Loucy (cell line): ENCODE results near the gene SETD3.

ENCODE experiments used
- H2AFZ ChIP-seq: fragments of 200-600 bp; sonication (generic); 2 replicates; pipeline ENCODE4 v1.6.0; 2016; ENCODE audit warnings: antibody characterized with exemption, mild to moderate bottlenecking, low read length, moderate library complexity
- H3F3A ChIP-seq: fragments of 200-600 bp; 2 replicates; pipeline ENCODE4 v1.6.0; 2016; ENCODE audit warnings: antibody characterized with exemption, low read depth, mild to moderate bottlenecking
- H3K27me3 ChIP-seq: fragments of 200-600 bp; sonication (generic); 2 replicates; pipeline ENCODE4 v1.6.1; 2014; ENCODE audit warnings: low read length, mild to moderate bottlenecking; ENCODE audit not compliant: insufficient read depth, poor library complexity, severe bottlenecking
- H3K36me3 ChIP-seq: fragments of 200-600 bp; sonication (generic); 2 replicates; pipeline ENCODE4 v1.6.1; 2016; ENCODE audit warnings: low read length; ENCODE audit not compliant: insufficient read depth
- H3K4me1 ChIP-seq: fragments of 200-600 bp; sonication (generic); 2 replicates; pipeline ENCODE4 v1.5.1; 2014; ENCODE audit warnings: low read length, mild to moderate bottlenecking; ENCODE audit not compliant: insufficient read depth, poor library complexity, severe bottlenecking
- H3K4me2 ChIP-seq: fragments of 200-600 bp; sonication (generic); 2 replicates; pipeline ENCODE4 v1.6.0; 2014; ENCODE audit warnings: antibody characterized with exemption, low read length, low read depth, mild to moderate bottlenecking; ENCODE audit not compliant: poor library complexity, severe bottlenecking
- H3K4me3 ChIP-seq: fragments of 200-600 bp; sonication (generic); 2 replicates; pipeline ENCODE4 v1.5.1; 2014; ENCODE audit warnings: low read length, mild to moderate bottlenecking, mixed read lengths; ENCODE audit not compliant: poor library complexity, severe bottlenecking
- H3K79me2 ChIP-seq: fragments of 200-600 bp; sonication (generic); 2 replicates; pipeline ENCODE4 v1.6.1; 2014; ENCODE audit warnings: low read length; ENCODE audit not compliant: insufficient read depth
- H3K9ac ChIP-seq: fragments of 200-600 bp; sonication (generic); 2 replicates; pipeline ENCODE4 v1.6.0; 2014; ENCODE audit warnings: mild to moderate bottlenecking, low read depth, low read length, moderate library complexity; ENCODE audit not compliant: poor library complexity, severe bottlenecking
- H3K9me2 ChIP-seq: fragments of 200-600 bp; sonication (generic); replicated peaks from 2 replicates; pipeline ENCODE4 v1.6.1; 2016; ENCODE audit warnings: low read depth, low read length, mixed read lengths
- H3K9me3 ChIP-seq: fragments of 200-600 bp; sonication (generic); 2 replicates; pipeline ENCODE4 v1.6.1; 2014; ENCODE audit warnings: mild to moderate bottlenecking, antibody characterized with exemption, low read length, low read depth; ENCODE audit not compliant: insufficient read depth
- H4K20me1 ChIP-seq: fragments of 200-600 bp; sonication (generic); 2 replicates; pipeline ENCODE4 v1.6.0; 2014; ENCODE audit warnings: antibody characterized with exemption, low read length, mild to moderate bottlenecking; ENCODE audit not compliant: insufficient read depth, poor library complexity, severe bottlenecking
- CTCF ChIP-seq: fragments of 200-600 bp; sonication (generic); conservative IDR thresholded peaks from 2 replicates; pipeline ENCODE4 v1.5.1; 2014; ENCODE audit warnings: mild to moderate bottlenecking, antibody characterized with exemption, low read length
- EZH2phosphoT487 ChIP-seq: fragments of 200-600 bp; IDR thresholded peaks from 2 replicates; pipeline ENCODE4 v1.6.1; 2018; ENCODE audit warnings: antibody characterized with exemption, mild to moderate bottlenecking, moderate library complexity, borderline replicate concordance

The SETD3 gene

GRCh38 chr14:99479906-99480869 is at the start of gene SETD3:
TSS of gene SETD3 (minus strand) at chr14:99480859. CDS start at chr14:99465805, 15,054 bp downstream.
- no peaks in the 10 kb centered on the region for H3F3A ChIP-seq

GRCh38 chr14:99529899-99530298 is 49.2 kb upstream of the SETD3 start:
- no peaks in the 10 kb centered on the region for H3K36me3 ChIP-seq
- H3K4me1 ChIP-seq = no peaks in the 10 kb centered on the region
- no peak overlapping the region for H3K4me2 ChIP-seq
- H2AFZ ChIP-seq = no peak overlapping the region
- TF ChIP-seq CTCF (peak; percentile 26), EZH2phosphoT487 (no peak)
- no peaks in the 10 kb centered on the region for H3K27me3 ChIP-seq
- no peaks in the 10 kb centered on the region for H4K20me1 ChIP-seq
- no peak overlapping the region for H3K4me3 ChIP-seq
- no peaks in the 10 kb centered on the region for H3F3A ChIP-seq
- H3K9me3 ChIP-seq = no peaks in the 10 kb centered on the region
- no peaks in the 10 kb centered on the region for H3K79me2 ChIP-seq
- no peak overlapping the region for H3K9ac ChIP-seq
- no peaks in the 10 kb centered on the region for H3K9me2 ChIP-seq

More at GRCh38 chr14:99479906-99480869, at the start of gene SETD3:
- H3K36me3 ChIP-seq = no peaks in the 10 kb centered on the region
- no peaks in the 10 kb centered on the region for H3K9me3 ChIP-seq
- H3K27me3 ChIP-seq = no peaks in the 10 kb centered on the region
- peaks cover 82% of the 10 kb centered on the region for H4K20me1 ChIP-seq
- H3K9me2 ChIP-seq = no peaks in the 10 kb centered on the region
- H3K9ac ChIP-seq = peak within 1 kb of the TSS; percentile 82
- peak within 1 kb of the TSS; percentile 66 for H2AFZ ChIP-seq
- TF ChIP-seq EZH2phosphoT487 (no peak), CTCF (no peak)
- H3K4me1 ChIP-seq = peaks cover 59% of the 10 kb centered on the region
- peak within 1 kb of the TSS; percentile 99 for H3K4me2 ChIP-seq
- peaks cover 89% of the 10 kb centered on the region for H3K79me2 ChIP-seq
- peak within 1 kb of the TSS; percentile 95 for H3K4me3 ChIP-seq

GRCh38 chr14:99527427-99528076 is 46.9 kb upstream of the SETD3 start:
- H3F3A ChIP-seq = no peaks in the 10 kb centered on the region
- H3K79me2 ChIP-seq = no peaks in the 10 kb centered on the region
- H3K9me3 ChIP-seq = no peaks in the 10 kb centered on the region
- H3K36me3 ChIP-seq = no peaks in the 10 kb centered on the region
- H3K4me1 ChIP-seq = no peaks in the 10 kb centered on the region
- no peak overlapping the region for H3K9ac ChIP-seq
- no peak overlapping the region for H3K4me2 ChIP-seq
- TF ChIP-seq EZH2phosphoT487 = no peak
- no peak for TF ChIP-seq CTCF
- H4K20me1 ChIP-seq = no peaks in the 10 kb centered on the region
- H2AFZ ChIP-seq = no peak overlapping the region
- no peaks in the 10 kb centered on the region for H3K27me3 ChIP-seq
- H3K4me3 ChIP-seq = no peak overlapping the region
- no peaks in the 10 kb centered on the region for H3K9me2 ChIP-seq
